Suppressor macrophage treated with lipopolysaccharide for 1 hour (primary cell): ENCODE data around the gene UTS2R.
"Not testable (repeated sequence)": the region's sequence is repeated elsewhere in the genome, so short reads cannot be mapped to it uniquely, and the experiment has no call there.

Experiments used
- DNase-seq, 3 donors: peaks; one replicate each; pipeline ENCODE4 v3.0.0-alpha.2; 2020 to 2022

UTS2R gene

DNA sequence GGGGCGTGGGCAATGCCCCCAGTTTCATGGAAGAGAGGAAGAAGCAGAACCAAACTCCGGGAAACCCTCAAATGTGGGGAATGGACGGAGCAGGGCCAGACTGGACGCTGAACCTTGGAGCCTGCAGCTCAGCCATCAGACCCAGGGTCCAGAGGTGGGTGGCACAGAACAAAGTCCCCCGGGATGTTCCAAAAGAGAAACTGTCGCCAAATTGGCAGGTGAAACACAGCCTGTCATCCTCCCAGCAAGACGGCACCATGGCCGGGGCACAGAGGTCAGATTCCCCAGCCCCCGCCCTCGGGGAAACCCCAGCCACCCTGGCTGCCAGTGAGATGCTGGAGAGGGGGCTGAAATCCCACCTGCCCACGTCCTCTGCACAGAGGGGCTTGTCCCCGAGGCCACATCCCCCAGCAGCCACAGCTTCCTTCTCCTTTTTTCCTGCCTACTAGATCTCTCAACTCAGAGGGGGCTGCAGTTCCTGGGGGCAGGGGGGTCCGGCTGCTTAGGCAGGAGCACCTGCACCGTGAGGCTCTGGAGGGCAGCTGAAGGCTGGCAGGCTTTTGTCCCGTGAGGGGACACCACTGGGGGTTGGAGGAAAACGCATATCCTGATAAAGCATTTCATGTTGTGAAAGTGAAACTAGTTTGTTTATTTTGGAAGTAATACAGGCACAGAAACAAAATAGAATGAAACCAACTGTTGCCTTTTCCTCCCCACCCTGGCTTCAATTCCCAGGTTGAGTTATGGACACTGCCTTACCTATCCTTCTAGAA is 36.8 kb upstream of the UTS2R start:
- peak; percentile 29 to 57 (median 56) for DNase-seq

GRCh38 chr17:82338858-82339633 is 32.5 kb upstream of the UTS2R start:
- DNase-seq, result no peak

- no peak for DNase-seq
These were observed 31.7 kb upstream of the UTS2R start for GRCh38 chr17:82339634-82340580.

DNA sequence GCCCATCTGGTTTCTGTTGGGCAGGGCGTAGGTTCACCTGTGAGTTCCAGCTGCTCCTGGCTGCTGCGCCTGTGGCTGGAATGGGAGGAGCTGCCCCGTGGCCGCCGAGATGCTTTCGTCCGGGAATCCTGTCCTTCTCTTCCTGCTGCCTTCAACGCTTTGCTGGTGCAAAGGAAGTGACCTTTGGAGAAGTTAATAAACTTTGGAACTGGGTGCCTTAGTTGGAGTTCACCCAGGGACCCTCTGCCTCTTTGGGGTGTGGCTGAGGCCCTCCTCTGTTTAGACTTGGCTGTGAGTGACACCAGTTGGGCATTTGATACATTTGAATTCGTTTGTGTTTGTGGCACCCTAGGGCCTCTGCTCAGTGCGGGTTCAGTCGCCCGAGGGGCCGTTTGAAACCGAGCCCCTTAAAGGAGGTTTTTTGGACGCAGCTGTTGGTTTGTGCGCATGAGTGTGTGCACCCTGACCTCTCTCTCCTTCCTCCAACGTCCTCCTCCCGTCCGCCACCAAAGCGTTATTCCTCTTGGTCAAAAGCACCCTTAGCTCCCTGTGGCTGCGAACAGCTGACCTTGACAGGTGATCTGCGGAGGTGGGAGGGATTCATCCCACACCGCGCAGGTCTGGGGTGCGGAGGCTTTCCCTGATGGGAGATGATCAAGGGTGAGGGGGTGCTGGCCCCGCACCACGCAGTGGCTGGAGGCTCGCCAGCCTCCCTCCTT is 29.0 kb upstream of the UTS2R start:
- DNase-seq, result no peak

DNA sequence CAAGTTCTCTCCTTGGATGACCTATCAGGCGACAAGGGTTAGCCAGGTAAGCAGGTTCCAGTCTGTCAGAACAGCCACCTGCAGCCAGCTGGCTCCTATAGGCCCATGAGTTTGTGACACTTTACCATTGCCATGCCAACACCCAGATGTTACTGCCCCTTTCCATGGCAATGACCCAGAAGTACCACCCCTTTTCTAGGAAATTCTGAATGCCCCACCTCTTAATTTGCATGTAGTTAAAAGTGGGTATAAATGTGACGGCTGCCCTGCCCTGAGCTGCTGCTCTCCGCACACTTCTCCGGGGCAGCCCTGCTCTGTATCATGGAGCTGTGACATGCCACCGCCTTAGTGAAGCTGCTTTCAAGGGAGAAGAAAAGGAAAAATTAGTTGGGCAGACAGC is 28.0 kb upstream of the UTS2R start:
- no peak for DNase-seq

GRCh38 chr17:82344175-82344907 is 27.2 kb upstream of the UTS2R start:
- DNase-seq, result no peak

DNA sequence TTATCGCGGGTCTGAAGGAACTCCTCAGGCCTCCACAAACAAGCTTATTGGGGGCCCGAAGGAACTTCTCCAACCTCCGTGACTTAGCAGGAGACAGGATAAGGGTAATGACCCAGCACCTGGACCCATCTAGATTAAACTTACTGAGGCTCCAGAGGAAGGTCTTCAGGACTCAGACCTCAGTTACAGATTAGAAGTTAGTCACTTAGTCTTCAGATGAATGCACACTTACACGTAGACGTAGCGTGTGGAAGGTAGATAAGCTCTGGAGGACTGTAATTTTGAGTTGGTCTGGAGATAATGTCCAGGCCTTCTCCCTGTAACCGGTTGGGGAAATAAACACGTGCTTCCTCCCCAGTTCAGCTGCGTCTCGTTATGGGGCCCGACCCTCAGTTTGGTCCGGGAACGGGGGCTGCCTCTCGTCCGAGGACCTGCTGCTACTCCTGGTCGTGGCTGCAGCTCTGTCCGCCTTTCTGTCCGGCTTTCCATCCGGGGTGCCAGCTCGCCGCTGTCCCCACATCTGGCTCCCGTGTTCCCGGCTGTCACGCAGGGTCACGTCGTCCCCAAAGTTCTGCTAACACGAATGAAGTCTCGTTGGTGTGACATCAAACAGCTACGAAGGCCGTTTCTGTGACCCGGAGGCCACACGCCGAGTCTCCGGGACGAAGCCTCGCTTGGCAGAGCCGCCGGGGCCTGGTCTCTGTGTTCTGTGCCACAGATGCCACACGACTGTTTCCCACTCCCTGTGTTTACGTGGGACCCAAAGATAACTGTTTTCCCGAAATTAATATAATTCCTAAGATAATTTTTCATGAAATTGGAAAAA is 26.2 kb upstream of the UTS2R start:
- DNase-seq, result no peak

- DNase-seq, result peak in 2 of 3 donors; percentile 24 to 38
These were observed 24.9 kb upstream of the UTS2R start for GRCh38 chr17:82346342-82347300.

DNA sequence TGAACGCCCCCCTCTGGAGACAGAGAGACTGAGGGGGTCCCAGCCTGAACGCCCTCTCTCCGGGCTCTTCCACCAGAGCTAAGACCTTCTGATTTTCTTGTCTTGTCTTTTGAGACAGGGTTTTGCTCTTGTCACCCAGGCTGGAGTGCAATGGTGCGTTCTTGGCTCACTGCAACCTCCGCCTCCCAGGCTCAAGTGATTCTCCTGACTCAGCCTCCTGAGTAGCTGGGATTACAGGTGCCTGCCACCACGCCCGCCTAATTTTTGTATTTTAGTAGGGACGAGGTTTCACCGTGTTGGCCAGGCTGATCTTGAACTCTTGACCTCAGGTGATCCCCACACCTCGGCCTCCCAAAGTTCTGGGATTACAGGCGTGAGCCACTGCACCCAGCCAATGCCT is 23.6 kb upstream of the UTS2R start:
- DNase-seq, result not testable (repeated sequence)

DNA sequence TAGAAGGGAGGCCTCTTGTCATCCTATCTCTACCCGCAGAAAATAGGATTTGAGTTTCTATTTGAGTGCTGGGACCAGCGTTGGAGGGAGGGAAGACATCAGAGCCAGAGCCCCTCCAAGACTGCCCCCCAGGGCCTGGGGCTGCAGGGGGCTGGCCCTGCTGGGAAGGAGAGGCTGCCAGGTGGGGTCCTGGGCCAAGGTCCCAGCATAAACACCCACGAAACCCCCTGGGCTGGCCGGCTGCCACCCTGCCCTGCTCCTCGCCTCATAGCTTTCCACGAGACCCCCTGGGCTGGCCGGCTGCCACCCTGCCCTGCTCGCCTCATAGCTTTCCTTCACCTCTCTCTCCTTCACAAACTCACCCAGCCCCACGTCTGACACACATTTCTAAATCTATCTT is 23.1 kb upstream of the UTS2R start:
- DNase-seq, result no peak

DNA sequence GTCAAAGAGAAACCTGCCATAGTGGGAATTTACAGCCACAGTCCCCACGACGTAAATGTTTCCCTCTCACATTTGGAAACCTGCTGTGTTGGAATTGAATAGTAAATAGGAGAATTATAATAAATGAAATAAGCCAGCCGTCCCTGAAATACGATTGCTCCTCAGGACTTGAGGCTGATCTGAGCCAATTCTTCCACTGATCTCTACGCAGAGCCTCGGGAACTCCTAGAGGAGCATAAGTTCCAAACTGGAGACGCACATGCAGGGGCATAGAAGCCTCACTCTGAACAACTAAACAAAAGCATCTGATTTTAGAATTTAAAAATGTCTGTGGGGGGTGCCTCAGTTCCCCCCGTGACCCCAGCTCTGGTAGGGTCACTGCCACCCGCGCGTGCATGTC is 22.7 kb upstream of the UTS2R start:
- no peak for DNase-seq

GRCh38 chr17:82349287-82349701 is 22.3 kb upstream of the UTS2R start:
- DNase-seq, result no peak

DNA sequence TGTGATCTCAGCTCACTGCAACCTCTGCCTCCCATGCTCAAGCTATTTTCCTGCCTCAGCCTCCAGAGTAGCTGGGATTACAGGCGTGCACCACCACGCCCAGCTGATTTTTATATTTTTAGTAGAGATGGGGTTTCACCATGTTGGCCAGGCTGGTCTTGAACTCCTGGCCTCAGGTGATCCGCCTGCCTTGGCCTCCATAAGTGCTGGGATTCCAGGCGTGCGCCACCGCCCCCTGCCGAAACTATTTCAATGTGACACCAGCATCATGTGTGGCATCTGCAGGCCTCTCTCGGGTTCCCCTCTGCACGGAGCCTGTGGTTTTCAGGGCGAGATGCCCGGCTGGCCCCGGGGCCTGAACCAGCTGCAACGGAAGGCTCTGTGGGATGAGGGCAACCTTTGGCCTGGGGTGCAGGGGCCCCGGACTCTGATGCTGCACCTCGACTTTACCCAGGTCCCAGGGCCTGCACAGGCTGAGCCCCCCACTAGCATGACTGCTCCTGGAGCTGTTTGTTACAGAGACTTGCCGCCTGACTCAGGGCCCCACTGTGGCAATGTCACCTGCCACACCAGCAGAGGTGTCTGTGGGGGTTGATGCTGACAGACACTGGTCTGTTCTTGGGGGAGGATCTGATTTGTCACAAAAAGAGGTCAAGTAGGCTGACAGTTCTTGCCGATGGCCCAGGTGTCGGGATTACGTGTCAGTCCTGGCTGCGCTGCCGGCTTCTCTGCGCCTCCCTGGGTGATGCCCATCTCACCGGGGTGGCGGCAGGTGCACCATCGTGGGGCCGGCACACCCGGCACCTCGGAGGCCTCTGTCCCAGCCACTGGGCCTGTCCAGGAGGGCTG is 21.2 kb upstream of the UTS2R start:
- DNase-seq, result peak; percentile 37 to 61 (median 52)

DNA sequence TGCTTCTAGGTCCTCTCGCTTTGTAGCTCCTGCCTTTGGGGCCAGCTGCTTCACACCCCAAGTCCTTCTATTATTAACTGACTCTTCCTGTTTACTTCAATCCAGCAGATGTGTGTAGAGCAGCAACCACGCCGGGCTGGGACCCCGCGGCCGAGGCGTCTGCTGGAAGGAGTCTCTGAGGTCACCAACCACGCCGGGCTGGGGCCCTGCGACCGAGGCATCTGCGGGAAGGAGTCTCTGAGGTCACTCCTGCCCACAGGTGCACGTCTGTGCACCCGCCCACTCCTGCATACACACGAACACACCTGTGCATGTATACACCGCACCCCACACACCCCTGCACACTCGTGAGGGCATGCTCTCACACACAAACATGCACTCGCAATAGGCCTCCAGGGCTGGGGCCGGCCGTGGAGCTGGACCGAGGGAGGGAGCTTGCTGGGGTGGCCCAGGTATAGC is 20.3 kb upstream of the UTS2R start:
- DNase-seq, result no peak

- peak; percentile 90 to 94 (median 94) for DNase-seq
These were observed 19.7 kb upstream of the UTS2R start for GRCh38 chr17:82351713-82352488.

GRCh38 chr17:82353484-82353883 is 18.1 kb upstream of the UTS2R start:
- no peak for DNase-seq

DNA sequence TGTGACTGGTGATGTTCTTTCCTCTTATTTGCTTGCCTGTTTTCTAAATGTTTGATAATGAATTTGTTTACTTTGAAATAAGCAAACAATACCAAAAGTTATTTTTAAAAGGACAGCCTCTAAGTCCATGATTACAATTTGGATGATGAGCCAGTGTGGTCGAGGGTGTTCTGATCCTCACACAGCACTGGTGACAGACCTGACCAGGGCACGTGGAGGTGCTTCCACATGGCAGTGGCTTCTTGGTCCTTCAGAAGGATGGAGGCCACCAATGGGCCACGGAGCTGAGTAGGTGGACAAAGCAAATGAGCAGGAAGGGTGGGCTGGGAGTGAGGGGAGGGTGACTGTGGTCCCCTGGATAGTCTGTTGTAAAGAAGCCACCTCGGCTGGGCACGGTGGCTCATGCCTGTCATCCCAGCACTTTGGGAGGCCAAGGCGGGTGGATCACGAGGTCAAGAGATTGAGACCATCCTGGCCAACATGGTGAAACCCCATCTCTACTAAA is 16.7 kb upstream of the UTS2R start:
- no peak for DNase-seq
